ENCODE measurements around the gene HHAT. TPM values are rescaled to one million over a fixed set of nuclear protein-coding genes. Genes with fewer than 3 reads are reported as not detected.

Gene HHAT
- total RNA-seq, 1 donor from 2014 or later, result 2.9 TPM

GRCh38 chr1:210499956-210500355 lies 171.3 kb downstream of the HHAT start:
- H3K36me3 ChIP-seq (ENCODE audit: control insufficient read depth, insufficient read depth, low read length), result no peaks in the 10 kb centered on the region
- DNase-seq (ENCODE audit: low read depth) (no peak), FAIRE-seq (no peak)
- no peaks in the 10 kb centered on the region for H3K27me3 ChIP-seq (ENCODE audit: control insufficient read depth, insufficient read depth, low read length)
- no peak for TF ChIP-seq CTCF (IDR thresholded peaks at IDR 0.05; ENCODE audit: insufficient read depth, low read length, severe bottlenecking)
- no peak overlapping the region for H3K4me3 ChIP-seq (ENCODE audit: low read depth, low read length)

- no peaks in the 10 kb centered on the region for H3K27me3 ChIP-seq (ENCODE audit: control insufficient read depth, insufficient read depth, low read length)
- DNase-seq (ENCODE audit: low read depth) (no peak), FAIRE-seq (no peak)
- no peaks in the 10 kb centered on the region for H3K36me3 ChIP-seq (ENCODE audit: control insufficient read depth, insufficient read depth, low read length)
- TF ChIP-seq CTCF (IDR thresholded peaks at IDR 0.05; ENCODE audit: insufficient read depth, low read length, severe bottlenecking), result no peak
- no peak overlapping the region for H3K4me3 ChIP-seq (ENCODE audit: low read depth, low read length)
Observed at GRCh38 chr1:210500831-210501230, 172.1 kb downstream of the HHAT start.

- no peaks in the 10 kb centered on the region for H3K27me3 ChIP-seq (ENCODE audit: control insufficient read depth, insufficient read depth, low read length)
- no peaks in the 10 kb centered on the region for H3K36me3 ChIP-seq (ENCODE audit: control insufficient read depth, insufficient read depth, low read length)
- no peak for TF ChIP-seq CTCF (IDR thresholded peaks at IDR 0.05; ENCODE audit: insufficient read depth, low read length, severe bottlenecking)
- no peak overlapping the region for H3K4me3 ChIP-seq (ENCODE audit: low read depth, low read length)
- DNase-seq (ENCODE audit: low read depth), result no peak
- FAIRE-seq, result no peak
Observed at GRCh38 chr1:210504286-210504685, 175.6 kb downstream of the HHAT start.

- FAIRE-seq, result no peak
- TF ChIP-seq CTCF (IDR thresholded peaks at IDR 0.05; ENCODE audit: insufficient read depth, low read length, severe bottlenecking), result no peak
- no peaks in the 10 kb centered on the region for H3K27me3 ChIP-seq (ENCODE audit: control insufficient read depth, insufficient read depth, low read length)
- no peak for DNase-seq (ENCODE audit: low read depth)
- H3K4me3 ChIP-seq (ENCODE audit: low read depth, low read length), result no peak overlapping the region
- no peaks in the 10 kb centered on the region for H3K36me3 ChIP-seq (ENCODE audit: control insufficient read depth, insufficient read depth, low read length)
Observed at GRCh38 chr1:210505601-210506496, 177.1 kb downstream of the HHAT start.

- no peak for TF ChIP-seq CTCF (IDR thresholded peaks at IDR 0.05; ENCODE audit: insufficient read depth, low read length, severe bottlenecking)
- Histone ChIP-seq H3K27me3 (ENCODE audit: control insufficient read depth, insufficient read depth, low read length) (no peaks in the 10 kb centered on the region), H3K4me3 (ENCODE audit: low read depth, low read length) (no peak overlapping the region), H3K36me3 (ENCODE audit: control insufficient read depth, insufficient read depth, low read length) (no peaks in the 10 kb centered on the region)
- DNase-seq (ENCODE audit: low read depth) (no peak), FAIRE-seq (no peak)
Observed at GRCh38 chr1:210506689-210507088, 178.0 kb downstream of the HHAT start.

Data from bronchial epithelial cell (primary cell).